ENCODE data around the gene SPATA3.
"Not testable (repeated sequence)": the region's sequence is repeated elsewhere in the genome, so short reads cannot be mapped to it uniquely, and the experiment has no call there.

Gene SPATA3

DNA sequence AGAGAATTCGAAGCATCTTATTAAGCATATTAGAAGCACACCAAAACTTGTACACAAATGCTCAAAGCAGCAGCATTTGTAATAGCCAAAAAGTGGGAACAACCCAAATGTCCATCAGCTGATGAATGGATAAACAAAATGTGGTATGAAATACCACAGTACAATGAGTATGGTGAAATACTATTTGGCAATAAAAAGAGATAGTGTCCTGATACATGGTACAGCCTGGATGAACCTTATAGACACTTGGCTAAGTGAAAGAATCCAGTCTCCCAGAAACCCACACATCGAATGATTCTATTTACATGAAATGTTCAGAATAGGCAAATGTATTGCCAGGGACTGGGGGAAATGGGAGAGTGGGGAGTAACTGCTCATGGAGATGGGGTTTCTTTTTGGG, 3.0 kb downstream of the SPATA3 start:
- no peak for DNase-seq (ENCODE audit: low spot score)

DNA sequence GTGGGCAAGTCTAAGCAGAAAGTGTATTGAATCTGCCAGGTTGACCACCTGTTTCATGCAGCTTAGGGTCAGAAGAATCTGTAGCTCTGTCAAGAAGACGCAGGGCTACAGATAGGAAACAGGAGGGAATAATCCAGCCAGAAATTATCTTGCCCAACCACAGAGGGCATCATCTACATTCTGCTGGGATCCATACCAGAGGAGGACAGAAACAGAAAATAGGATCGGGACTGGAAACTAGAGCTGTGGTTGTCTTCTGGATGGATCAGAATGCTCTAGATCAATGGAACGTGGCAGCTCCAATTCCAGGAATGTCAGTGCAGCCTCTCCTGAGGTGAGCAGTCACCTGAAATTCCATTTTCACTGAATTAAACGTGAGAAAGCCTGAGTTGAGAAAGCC, 3.6 kb downstream of the SPATA3 start:
- no peak for DNase-seq (ENCODE audit: low spot score)

DNA sequence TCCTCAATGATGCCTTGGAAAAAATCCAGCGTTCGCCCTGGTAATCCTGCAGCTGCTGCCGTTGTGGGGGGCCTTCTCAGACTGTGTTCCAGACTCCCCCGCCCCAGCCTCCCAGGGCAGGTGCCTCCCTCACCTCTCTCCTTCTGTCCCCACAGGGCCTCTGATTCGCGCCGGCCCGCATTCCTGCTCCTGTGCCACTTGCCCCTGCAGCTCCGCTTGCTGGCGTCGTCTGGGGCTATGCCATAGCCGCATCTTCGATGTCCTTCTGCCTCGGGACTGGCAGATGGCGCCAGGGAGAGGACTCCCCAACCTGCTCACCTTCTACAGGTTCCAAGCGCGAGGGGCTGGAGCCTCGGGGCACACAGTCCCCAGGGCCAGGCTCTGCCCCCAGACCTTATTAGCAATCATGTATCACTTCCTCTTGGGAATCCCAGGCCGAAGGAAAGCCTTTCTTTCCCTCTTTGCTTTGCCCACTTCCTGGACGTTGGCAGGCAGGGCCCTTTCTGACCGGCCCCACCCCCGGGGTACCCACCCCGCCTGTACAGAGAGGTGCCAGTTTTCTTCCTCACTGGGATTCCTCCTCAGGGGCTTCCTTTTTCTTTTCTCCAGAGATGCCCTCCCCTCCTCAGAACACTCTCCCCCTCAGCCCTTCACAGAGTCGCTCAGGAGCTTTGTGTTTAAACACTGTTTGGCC, 4.4 kb downstream of the SPATA3 start:
- no peak for DNase-seq (ENCODE audit: low spot score)

DNA sequence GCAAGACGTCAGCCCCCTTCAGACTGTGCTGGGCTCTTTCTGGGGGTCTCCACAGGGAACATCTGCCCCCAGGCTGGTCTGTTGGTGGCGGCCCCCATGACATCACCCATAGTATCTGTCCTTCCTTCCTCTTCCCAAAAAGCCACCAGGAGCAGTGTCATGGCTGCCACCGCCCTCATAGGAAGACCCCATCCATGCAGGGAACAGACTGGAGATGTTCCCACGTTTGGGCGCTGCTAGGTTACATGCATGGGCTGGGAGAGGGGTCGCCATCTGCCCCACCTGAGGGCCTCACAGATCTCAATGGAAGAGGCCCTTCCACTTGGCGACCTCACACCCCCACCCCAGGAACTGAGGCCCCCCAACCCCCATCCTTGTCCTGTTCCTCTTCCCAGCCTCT, 5.1 kb downstream of the SPATA3 start:
- no peak for DNase-seq (ENCODE audit: low spot score)

DNA sequence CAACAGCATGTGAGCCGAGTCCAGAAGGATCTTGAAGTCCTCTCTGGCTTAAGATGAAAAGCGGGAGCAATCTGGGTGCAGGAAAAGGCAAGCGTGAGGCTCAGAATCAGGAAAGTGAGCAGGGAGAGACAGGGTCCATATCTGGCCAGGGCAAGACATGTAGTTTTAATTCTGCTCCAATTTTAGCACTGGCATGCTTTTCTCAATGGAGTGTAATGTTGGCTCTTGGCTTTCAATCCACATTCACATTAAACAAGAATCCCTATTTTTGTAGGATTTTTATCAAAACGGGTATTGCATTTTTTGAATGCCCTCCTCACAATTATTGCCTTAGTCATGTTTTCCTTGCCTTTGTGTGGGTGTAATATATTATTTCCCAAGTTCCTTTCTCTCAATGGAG, 6.0 kb downstream of the SPATA3 start:
- DNase-seq (ENCODE audit: low spot score) = no peak

DNA sequence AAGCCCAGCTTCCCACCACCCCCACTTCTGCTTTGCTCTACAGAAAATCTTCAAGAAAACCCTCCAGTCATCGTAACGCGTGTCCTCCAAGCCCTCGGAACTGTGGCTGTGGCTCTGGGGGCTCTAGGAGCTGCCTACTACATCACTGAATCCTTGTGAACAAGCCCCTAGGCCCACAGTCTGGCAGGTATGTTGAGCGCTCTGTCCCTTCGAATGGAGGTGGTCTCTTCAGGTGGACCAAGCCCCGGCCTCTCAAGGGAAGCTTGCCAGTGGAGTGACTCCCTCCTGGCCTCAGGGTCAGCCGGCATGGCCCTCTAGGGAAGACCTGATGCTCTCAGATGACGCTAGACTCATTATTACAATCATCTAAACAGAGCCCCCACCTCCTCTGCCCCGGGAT, 6.7 kb downstream of the SPATA3 start:
- DNase-seq (ENCODE audit: low spot score) = no peak

DNA sequence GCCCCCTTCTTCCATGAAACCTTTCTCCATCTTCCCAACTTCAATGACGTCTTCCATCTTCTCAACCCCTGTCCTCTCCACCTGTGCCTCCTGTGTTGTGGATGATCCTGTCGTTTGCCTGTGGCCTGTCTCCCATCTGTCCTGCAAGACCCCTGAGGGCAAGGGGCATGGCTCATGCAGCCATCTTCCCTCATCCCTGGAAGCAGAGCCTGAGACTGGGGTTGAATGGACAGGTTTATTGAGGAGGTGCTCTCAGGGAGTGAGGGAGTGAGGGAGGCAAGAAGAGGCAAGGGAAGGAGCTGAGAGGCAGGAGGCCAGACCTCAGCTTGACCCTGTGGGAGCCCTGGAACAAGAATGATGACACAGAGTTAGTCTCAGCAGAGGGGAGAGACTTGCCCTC, 7.3 kb downstream of the SPATA3 start:
- no peak for DNase-seq (ENCODE audit: low spot score)

DNA sequence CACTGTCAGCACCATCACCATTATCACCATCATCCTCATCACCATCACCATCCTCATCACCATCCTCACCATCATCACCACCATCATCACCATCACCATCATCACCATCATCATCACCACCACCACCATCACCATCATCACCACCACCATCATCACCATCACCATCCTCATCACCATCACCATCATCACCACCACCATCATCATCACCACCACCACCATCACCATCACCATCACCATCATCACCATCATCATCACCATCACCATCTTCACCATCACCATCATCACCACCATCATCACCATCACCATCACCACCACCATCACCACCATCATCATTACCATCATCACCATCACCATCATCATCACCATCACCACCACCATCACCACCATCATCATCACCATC, 9.0 kb downstream of the SPATA3 start:
- DNase-seq (ENCODE audit: low spot score) = not testable (repeated sequence)

DNA sequence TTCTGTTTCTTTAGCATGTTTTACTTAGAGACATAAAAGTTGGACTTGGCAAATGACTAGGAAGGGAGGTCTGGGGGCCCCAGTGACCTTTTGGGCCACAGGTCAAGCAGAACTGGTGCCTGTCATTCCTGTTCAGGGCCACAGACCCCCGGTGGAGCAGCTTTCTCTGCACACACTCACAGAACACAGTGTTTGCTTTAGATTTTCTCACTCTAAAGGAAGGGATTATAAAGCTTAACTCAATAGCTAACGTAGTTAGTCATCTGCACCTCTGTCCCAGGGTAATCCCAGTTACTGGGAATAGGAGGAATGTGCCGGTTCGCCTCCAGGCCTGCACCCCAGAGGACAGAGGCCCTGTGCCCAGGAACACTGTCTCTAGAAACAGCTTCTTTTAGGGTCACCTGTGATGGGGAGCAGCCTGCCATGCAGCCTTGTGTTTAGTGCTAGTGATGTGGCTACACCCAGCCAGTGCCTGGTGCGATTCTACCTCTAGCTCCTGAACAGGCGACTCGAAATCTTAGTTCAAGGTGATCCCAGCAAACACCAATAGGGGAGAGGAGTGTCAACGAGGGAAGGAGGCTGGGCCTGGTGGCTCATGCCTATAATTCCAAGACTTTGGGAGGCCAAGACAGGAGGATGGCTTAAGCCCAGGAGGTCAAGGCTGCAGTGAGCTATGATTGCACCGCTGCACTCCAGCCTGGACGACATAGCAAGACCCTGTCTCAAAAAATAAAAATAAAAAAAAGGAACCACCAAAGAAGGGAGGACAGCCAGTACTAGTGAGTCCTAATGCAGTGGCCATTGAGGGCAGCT, 11.6 kb downstream of the SPATA3 start:
- no peak for DNase-seq (ENCODE audit: low spot score)

DNA sequence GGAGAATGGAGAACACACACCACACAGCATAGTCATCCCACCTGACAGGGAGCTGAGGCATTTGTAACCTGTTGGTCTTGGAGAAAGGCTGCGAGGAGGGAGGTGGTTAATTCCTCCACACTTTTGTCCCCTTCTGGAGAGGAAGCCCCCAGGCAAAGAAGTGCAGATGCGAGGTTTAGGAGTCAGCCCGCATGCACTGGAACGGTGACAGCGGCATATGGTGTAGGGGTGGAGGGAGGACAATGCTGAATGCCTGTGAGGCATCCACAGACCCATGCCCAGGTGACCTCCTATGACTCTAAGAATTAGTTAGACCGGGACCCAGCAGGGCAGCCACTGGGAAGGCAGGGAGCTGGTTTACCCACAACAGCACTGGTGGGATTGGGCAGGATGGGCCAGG, 12.2 kb downstream of the SPATA3 start:
- DNase-seq (ENCODE audit: low spot score) = no peak

DNA sequence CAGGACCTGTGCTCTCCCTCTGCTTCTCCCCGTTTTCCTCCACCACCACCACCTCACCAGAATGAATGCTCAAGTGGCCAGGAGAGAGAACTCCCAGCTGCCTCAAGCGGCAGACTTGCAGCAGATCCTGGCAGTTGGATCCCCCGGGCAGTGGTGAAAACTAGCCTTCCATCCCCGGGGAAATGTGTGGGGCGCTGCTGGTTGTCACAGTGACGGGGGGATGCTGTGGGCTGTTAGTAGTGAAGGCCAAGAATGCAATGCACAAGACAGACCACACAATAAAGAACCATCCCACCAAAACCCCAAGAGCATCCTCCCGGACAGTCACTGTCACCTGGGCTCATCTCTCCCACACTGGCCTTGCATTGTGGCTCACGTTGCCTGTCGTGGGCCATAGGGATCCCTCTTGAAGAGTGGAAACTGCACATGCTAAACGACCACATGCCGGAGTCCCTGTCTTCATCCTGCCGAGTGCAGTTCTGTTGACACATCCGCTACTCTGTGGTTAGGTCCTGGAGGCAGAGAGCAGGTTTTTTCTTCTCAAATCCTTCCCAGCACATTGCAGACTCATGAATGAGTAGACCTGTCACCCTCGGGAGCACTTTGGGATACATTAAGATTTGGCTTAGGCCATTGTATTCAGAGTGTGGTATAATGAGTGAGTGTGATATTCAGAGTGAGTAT, 13.5 kb downstream of the SPATA3 start:
- no peak for DNase-seq (ENCODE audit: low spot score)

DNA sequence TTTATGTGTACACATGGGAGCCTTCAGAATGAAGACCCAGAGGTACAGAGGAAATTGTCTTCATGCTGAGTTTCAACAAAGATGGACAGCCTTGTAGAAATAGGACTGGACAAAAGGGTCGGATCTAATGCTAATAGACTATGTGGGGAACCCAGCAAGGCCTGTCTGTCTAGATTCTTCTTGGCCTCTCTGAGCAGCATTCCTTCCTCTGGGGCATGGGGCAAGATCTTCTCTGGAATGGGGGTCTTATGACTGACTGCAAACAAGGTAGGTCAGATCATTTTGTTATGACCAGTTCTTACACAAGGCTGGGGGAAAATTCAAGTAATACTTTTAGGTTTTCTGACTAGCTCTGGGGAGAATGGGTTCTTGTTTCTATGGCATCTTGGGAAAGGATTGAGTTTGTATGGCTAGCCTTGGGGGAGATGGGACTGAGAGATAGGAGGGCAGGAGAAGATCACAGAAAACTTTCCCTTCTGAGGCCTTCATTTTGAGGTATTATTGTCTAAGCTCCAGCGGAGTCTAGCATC, 14.3 kb downstream of the SPATA3 start:
- no peak for DNase-seq (ENCODE audit: low spot score)

DNA sequence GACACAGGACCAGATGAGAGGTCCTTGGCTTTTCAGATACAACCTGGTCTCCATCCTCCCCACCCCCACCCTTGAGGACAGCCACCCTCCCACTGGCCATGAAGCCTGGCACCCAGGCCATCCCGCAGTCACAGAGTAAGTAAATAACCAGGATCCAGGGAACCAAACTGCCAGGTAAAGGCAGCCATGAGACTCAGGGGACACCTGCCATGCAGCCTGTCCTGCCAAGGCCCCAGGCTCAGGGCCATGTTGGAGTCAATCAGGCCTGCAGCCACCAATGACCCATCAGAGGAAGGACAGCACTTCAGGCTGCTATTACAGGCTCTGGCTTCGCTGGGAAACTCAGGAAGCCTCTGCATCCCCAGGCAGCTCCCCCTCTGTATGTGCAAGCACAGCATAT, 15.6 kb downstream of the SPATA3 start:
- no peak for DNase-seq (ENCODE audit: low spot score)

DNA sequence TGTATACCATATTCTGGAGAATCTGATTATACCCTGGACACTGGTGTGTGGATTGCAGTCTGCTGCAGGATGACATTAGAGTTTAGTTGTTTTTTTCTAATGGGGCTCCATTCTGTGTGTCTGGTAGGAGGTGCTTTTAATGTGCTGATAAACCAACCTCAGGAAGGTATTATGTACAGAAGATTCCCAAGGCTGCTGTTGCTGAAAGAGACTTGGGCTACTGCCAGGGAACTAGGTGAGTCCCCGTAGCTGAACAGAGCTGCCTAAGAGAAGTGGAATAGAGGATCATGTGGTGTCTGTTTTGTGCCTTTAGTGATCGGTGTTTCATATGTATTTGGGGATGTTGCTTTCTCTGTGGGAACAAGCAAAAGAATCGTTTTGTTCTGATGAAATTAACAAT, 16.5 kb downstream of the SPATA3 start:
- DNase-seq (ENCODE audit: low spot score) = no peak

DNA sequence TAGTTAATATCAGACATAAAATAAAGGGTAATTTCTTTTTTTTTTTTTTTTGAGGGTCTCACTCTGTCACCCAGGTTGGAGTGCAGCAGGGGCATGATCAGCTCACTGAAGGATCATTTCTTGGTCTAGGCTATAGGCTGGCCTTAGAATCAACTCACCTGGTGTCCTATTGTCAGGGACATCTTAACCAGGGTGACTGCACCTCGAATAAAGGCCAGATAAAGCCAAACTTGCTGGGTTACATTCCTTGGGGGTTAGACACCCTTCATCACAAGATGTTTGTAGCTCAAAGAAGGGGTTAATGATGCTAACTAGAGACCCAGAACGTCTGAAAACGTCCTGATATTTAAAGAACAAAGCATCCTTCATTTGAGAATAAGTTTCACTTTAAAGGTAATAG, 17.9 kb downstream of the SPATA3 start:
- DNase-seq (ENCODE audit: low spot score) = no peak

DNA sequence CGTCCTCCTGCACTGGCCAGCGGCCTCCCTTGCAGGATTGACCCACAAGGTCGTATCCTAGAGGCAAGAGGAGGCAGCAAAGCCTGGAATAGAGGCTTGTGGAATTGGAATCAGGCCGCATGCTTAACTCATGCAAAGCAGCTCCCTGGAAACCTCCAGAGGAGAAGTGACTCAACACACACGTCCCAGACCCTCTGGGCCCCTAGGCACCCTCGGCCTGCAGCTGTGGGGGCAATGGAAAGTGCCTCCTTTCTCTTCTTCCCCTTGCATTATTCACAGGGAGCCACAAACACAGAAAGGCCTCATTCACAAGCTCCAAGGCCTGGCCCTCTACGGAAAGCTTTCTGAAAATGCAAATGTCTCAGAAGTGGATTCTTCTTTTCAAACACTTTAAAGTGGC, 19.6 kb downstream of the SPATA3 start:
- DNase-seq (ENCODE audit: low spot score) = no peak

DNA sequence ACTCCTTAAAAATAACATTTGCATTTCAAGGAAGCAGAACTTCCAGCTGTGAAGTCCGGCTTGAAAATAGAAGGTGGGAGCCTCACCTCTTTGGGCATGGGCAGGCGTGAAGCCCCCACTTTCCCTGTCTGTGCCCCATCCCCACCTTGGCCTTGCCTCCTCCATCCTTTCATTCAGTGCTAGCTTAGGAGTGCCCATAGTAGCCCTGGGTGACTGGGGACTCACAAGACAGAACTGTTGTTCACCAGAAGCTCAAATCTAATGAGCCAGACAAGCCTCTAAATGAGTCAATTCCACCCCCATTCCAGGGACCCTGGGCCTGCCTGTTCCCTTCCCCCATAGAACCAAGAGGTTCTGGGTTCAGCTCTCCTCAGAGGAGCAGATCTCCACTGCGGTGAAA, 20.0 kb downstream of the SPATA3 start:
- no peak for DNase-seq (ENCODE audit: low spot score)

DNA sequence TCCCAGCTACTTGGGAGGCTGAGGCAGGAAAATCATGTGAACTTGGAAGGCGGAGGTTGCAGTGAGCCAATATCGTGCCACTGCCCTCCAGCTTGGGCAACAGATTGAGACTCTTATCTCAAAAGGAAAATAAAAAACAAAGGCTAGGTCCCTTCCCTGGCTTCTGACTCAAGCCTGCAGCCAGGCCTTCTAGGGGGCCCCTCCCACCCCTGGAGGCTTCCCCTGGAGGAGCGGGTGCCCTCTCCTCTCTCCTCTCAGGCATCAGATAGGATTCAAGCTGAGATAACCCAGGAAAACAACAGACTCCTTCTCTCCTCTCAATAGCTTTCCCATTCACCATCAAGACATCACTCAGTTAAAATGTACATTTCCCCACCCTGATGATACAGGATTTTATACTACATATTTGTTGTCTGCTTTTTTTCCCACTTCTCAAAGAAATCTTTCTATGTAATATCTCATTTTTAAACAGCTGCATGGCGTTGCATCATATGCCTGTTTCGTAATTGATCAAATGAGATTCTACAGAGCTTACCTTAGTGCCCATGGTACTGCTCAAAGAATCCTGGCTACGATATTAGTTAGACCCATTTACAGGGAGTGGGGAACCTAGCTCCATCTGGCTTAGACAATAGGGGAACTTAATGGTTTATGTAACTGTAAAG, 20.8 kb downstream of the SPATA3 start:
- no peak for DNase-seq (ENCODE audit: low spot score)

DNA sequence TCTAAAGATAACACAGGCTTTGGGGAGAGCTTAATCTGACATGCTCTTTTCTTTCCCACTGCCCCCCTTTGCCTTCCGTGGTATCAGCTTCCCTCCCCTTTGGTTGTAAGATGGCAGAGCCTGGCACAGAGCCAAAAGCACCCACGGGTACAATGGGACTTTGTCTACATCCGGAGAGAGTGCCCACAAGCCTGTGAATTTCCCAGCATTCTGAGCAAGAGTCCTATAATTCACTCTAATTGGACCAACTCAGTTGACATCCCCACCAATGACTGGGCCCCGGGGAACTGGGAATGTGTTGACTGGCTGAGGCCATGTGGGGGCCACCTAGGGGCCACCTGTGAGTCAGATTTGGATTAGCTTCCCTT, 21.3 kb downstream of the SPATA3 start:
- peak; percentile 42 for DNase-seq (ENCODE audit: low spot score)

DNA sequence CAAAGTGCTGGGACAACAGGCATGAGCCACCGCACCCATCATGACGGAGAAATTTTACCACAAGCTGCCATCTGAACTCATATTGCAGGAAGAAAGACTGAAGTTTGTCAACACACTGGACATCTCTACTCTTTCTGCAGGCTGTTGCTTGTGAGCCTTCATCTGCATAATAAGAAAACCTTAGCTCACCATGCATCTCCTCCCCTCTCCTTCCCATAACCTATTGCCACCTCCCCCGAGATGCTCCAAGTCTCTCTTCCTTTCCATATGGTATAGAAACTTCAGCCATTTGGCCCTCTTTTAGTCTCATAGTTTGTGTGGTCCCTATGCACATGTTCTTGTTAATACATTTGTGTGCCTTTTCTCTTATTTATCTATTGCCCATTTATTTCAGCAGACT, 22.3 kb downstream of the SPATA3 start:
- DNase-seq (ENCODE audit: low spot score) = no peak

DNA sequence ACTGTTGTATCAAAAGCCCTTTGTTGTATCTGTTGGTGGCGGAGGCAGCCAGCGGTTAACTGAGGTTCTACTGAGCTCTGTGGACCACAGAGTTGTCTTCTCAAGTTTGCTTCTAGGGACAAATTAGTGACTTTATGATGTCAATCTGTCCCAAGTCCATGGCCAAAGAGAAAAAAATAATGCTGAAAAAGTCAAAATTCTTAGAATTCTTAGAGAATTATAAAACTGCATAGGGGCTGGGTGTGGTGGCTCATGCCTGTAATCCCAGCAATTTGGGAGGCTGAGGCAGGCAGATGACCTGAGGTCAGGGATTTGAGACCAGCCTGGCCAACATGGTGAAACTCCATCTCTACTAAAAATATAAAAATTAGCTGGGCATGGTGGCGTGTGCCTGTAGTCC, 29.1 kb downstream of the SPATA3 start:
- DNase-seq (ENCODE audit: low spot score) = not testable (repeated sequence)

DNA sequence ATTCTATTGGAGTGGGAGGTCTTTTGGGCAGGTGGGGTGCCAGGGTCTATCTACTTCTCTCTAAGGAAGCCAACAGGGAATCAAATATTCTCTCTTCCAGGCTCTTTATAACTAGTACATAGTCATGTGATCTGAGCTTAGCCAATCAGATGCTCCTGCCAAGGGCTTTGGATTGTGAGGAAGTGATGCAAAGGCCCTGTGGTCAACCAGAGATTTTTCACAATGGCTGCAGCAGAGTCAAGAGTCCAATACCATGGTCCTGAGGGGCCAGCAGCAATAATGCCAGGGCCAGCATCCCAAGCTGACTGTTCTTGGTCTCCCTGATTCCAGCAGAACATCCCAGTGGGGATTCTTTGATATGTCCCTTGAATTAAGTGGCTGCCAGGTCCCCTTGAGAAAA, 33.0 kb downstream of the SPATA3 start:
- DNase-seq (ENCODE audit: low spot score) = no peak

DNA sequence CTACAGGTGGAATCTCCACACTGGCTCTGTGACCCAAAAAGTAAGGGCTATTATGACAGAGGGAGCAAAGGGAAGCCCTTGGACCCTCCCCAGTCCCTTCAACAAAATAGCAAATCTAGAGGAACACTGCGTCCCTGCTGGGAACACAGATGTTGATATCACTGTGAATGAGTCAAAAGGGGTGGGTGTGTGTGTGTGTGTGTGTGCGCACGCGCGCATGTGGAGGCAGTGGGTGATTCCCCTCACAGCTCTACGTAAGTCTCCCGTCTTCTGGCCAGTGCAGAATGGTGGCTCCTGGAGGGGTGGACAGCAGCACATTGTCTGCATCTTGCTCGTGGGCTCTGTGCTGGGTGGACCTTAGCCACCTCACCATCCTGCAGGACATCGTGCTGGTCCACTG, 33.6 kb downstream of the SPATA3 start:
- DNase-seq (ENCODE audit: low spot score) = no peak

All from RKO (cell line).